ENCODE results near the gene IGF2R. TPM values are rescaled to one million over a fixed set of nuclear protein-coding genes. Genes with fewer than 3 reads are reported as not detected.
"Not testable (repeated sequence)": the region's sequence is repeated elsewhere in the genome, so short reads cannot be mapped to it uniquely, and the experiment has no call there.

Gene IGF2R
- polyA plus RNA-seq, 5 donors = 44.1 to 64.2 (median 52.2) TPM

GRCh38 chr6:159948199-159948598 lies 20.7 kb upstream of the IGF2R start:
- no peak for DNase-seq

- no peak for DNase-seq
These were observed 17.1 kb upstream of the IGF2R start for GRCh38 chr6:159951772-159952171.

- DNase-seq = no peak
These were observed 16.4 kb upstream of the IGF2R start for GRCh38 chr6:159952289-159953005.

GRCh38 chr6:159953091-159953601 lies 15.7 kb upstream of the IGF2R start:
- peak; percentile 77 to 83 for DNase-seq

- no peak for DNase-seq
These were observed 12.9 kb upstream of the IGF2R start for GRCh38 chr6:159955945-159956361.

GRCh38 chr6:159957071-159957673 lies 11.7 kb upstream of the IGF2R start:
- no peak for DNase-seq

GRCh38 chr6:159959165-159959975 lies 9.5 kb upstream of the IGF2R start:
- no peak for DNase-seq

GRCh38 chr6:159959976-159960384 lies 8.9 kb upstream of the IGF2R start:
- no peak for DNase-seq

GRCh38 chr6:159960485-159960884 lies 8.4 kb upstream of the IGF2R start:
- DNase-seq = no peak

- no peak for DNase-seq
These were observed 7.4 kb upstream of the IGF2R start for GRCh38 chr6:159961528-159961927.

- DNase-seq = no peak
These were observed 5.8 kb upstream of the IGF2R start for GRCh38 chr6:159963111-159963510.

GRCh38 chr6:159964046-159964445 lies 4.8 kb upstream of the IGF2R start:
- no peak for DNase-seq

GRCh38 chr6:159966339-159966738 lies 2.5 kb upstream of the IGF2R start:
- DNase-seq = no peak

GRCh38 chr6:159966981-159967380 lies 1.9 kb upstream of the IGF2R start:
- no peak for DNase-seq

- not testable (repeated sequence) for DNase-seq
These were observed 1.3 kb upstream of the IGF2R start for GRCh38 chr6:159967621-159968020.

- peak in 1 of 2 donors; percentile 52 for DNase-seq
These were observed 476 bp downstream of the IGF2R start for GRCh38 chr6:159969204-159969912.

GRCh38 chr6:159969921-159970320 lies 1.0 kb downstream of the IGF2R start:
- peak; percentile 55 to 63 for DNase-seq

- DNase-seq = no peak
These were observed 1.8 kb downstream of the IGF2R start for GRCh38 chr6:159970659-159971063.

- no peak for DNase-seq
These were observed 2.7 kb downstream of the IGF2R start for GRCh38 chr6:159971341-159972178.

- no peak for DNase-seq
These were observed 3.8 kb downstream of the IGF2R start for GRCh38 chr6:159972506-159973268.
